Cardiac fibroblast (primary cell): ENCODE measurements around the gene NASP.
A peak's percentile ranks its signal among the peaks of the same experiment; 100 is the strongest.
"Not testable (repeated sequence)": the region's sequence is repeated elsewhere in the genome, so short reads cannot be mapped to it uniquely, and the experiment has no call there.

Experiments used
- DNase-seq, 2 donors: peaks; one replicate each; pipeline versions ENCODE4 v3.0.0 to v3.0.0-alpha.2; 2010; ENCODE audit warnings: low read depth in 2 of 2
- H3K4me3 ChIP-seq, 2 donors: replicated peaks in 1 of 2; 1 replicate in 1 of 2; 2 replicates in 1 of 2; pipeline ENCODE4 v1.5.1; 2011; ENCODE audit warnings: low read depth in 2 of 2, low read length in 2 of 2, mild to moderate bottlenecking in 2 of 2, moderate library complexity in 1 of 2
- TF ChIP-seq, protein P1 (sequence below): IDR thresholded peaks from one replicate; pipeline ENCODE4 v1.5.1; 2011; ENCODE audit warnings: low read depth, mild to moderate bottlenecking, low read length, inconsistent platforms

Gene NASP

DNA sequence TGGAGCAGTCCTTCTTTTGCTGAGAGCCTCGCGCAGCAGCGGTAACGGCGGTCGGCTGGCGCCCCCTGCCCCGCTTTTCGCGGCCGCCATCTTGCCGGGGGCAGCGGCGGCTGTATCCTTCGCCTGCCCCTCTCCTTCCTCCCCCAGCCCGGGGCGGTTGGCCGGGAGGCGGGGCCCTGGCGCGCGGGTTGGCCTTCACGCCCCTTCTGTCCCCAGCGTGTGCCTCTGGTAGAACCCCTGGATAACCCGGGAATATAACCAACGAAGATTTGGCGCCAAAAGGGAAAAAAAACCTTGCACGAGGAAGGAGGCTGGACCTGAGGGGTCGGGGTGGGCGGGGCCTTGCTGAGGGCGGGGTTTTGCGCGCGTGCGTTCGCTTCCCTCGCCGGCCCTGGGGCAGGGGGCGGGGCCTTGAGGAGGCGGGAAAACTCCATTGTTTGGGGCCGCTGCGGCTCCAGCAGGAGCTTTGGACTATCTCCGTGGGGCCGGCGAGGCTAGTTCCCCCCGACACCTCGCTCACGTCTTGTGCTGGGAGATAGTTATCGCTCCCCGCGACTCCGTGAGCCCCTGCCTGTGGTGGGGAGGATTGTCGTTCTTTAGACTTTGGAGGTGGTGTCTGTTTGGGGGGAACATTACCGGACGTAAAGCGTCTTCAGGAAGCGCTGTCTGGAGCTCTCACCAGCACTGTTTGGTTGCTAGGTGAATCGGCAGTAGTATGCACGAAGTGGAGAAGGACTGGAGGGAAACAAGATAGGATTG lies 689 bp downstream of the NASP start:
- TF ChIP-seq, protein P1, sequence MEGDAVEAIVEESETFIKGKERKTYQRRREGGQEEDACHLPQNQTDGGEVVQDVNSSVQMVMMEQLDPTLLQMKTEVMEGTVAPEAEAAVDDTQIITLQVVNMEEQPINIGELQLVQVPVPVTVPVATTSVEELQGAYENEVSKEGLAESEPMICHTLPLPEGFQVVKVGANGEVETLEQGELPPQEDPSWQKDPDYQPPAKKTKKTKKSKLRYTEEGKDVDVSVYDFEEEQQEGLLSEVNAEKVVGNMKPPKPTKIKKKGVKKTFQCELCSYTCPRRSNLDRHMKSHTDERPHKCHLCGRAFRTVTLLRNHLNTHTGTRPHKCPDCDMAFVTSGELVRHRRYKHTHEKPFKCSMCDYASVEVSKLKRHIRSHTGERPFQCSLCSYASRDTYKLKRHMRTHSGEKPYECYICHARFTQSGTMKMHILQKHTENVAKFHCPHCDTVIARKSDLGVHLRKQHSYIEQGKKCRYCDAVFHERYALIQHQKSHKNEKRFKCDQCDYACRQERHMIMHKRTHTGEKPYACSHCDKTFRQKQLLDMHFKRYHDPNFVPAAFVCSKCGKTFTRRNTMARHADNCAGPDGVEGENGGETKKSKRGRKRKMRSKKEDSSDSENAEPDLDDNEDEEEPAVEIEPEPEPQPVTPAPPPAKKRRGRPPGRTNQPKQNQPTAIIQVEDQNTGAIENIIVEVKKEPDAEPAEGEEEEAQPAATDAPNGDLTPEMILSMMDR: no peak
- DNase-seq: peak; percentile 90 to 93
- H3K4me3 ChIP-seq: peak overlapping the region; percentile 87 to 100

DNA sequence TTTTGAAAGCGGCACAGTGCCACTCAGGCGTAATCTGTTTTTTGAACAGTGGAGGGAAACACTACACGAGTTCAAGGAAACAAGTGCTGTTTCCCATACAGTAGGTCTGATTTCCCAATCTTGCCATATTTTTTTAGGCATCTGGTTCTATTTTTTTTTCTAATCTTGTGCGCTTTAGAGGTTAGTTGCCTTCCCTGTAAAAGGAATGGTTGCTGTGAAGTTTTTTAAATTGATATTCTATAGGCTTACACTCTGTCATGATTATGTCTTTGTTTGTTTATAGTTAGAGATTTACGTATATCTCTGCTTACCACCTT lies 1.2 kb downstream of the NASP start:
- DNase-seq: no peak
- TF ChIP-seq, protein P1: no peak
- peak overlapping the region; percentile 87 to 100 for H3K4me3 ChIP-seq

DNA sequence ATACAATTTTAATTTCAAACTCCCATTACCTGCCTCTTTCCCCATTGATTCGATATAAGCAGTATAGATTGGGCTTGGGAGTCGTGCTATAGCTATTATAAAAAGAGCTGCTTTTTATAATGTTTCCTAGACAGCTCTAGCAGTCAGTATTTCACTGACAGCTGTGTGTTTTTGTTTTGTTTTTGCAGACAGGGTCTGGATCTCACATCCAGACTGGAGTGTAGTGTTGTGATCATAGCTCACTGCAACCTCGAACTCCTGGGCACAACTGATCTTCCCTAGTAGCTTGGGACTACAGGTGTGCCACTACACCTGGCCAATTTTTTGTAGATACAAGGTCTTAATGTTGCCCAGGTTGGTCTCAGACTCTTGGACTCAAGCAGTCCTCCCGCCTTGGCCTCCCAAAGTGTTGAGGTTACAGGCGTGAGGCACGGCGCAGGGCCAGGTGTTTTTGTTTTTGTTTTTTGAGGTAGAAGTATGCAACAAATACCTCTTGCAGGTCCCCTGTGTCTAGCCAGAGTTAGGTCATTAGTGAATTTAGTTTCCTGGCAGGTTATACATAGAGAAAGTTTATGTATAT lies 1.7 kb downstream of the NASP start:
- H3K4me3 ChIP-seq: peak overlapping the region; percentile 87 to 100
- TF ChIP-seq, protein P1: no peak
- no peak for DNase-seq

DNA sequence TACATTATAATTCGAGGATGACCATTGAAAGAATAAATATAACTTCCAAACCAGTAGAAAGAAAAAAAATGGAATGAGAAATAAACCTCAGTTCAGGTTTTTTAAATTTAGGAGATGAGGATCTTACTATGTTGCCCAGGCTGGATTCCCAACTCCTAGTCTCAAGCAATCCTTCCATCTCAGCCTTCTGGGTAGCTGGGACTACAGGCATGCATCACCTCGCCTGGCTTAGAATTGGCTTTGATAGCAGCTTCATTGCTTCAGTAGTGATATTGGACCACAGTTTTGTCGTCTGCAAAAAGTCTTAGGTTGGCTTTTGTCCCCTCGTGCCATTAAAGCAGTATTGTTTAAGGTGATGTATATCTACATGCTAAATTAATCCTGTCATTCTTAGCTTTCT lies 2.9 kb downstream of the NASP start:
- no peak overlapping the region for H3K4me3 ChIP-seq
- TF ChIP-seq, protein P1: no peak
- no peak for DNase-seq

DNA sequence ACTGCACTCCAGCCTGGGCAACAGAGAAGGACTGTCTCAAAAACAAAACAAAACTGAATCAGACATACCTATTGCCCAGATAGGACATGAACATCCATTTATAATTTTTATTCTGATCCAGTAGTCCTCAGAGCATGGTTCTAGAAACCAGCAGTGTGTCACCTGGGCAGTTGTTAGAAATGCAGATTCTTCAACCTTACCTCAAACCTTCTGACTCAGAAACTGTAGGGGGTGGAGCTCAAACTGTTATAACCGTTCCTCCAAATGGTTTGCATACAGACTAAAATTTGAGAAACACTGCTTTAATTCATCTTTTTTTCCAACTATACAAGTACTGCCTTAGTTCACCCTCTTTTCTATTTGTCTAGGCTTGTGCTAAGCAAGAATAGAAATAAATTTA lies 6.0 kb downstream of the NASP start:
- TF ChIP-seq, protein P1: no peak
- DNase-seq: no peak
- no peak overlapping the region for H3K4me3 ChIP-seq

DNA sequence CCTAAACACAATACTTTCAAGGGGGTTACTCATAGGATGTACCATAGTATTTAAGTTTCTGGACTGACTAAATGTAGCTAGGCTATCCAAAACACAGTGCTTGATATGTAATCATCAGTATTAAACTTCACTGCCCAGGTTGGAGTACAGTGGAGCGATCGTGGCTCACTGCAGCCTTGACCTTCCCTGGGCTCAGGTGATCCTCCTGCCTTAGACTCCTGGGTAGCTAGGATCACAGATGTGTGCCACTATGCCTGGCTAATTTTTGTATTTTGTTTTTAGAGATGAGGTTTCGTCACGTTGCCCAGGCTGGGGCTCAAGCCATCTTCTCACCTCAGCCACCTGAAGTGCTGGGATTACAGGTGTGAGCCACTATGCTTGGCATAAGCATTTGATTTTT lies 10.6 kb downstream of the NASP start:
- DNase-seq: no peak
- TF ChIP-seq, protein P1: no peak
- no peak overlapping the region for H3K4me3 ChIP-seq

DNA sequence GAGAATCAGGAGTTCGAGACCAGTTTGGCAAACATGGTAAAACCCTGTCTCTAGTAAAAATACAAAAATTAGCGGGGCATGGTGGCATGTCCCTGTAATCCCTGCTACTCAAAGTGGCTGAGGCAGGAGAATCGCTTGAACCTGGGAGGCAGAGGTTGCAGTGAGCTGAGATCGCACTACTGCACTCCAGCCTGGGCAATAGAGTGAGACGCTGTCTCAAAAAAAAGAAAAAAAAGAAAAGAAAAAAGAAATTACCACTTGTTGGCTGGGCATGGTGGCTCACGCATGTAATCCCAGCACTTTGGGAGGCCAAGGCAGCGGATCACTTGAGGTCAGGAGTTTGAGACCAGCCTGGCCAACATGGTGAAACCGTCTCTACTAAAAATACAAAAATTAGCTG lies 12.9 kb downstream of the NASP start:
- not testable (repeated sequence) for DNase-seq, H3K4me3 ChIP-seq
